Fibroblast of lung (primary cell): ENCODE data around the gene WDFY3. TPM values are rescaled to one million over a fixed set of nuclear protein-coding genes. Genes with fewer than 3 reads are reported as not detected.
A peak's percentile ranks its signal among the peaks of the same experiment; 100 is the strongest.

Experiments used
- DNase-seq, 2 donors: peaks; one replicate each; pipeline versions ENCODE4 v3.0.0 to v3.0.0-alpha.2; 2010; ENCODE audit warnings: low read depth in 2 of 2
- H2AFZ ChIP-seq: 2 replicates; pipeline ENCODE4 v1.5.1; 2012; ENCODE audit warnings: low read length, control low read depth, inconsistent platforms
- H3K27ac ChIP-seq: 2 replicates; pipeline ENCODE4 v1.5.1; 2011; ENCODE audit warnings: low read length, control low read depth; ENCODE audit not compliant: insufficient read depth
- H3K27me3 ChIP-seq: 2 replicates; pipeline ENCODE4 v1.5.1; 2011; ENCODE audit warnings: mild to moderate bottlenecking, low read length; ENCODE audit not compliant: control insufficient read depth, insufficient read depth
- H3K36me3 ChIP-seq: 2 replicates; pipeline ENCODE4 v1.5.1; 2011; ENCODE audit warnings: low read length; ENCODE audit not compliant: control insufficient read depth, insufficient read depth
- H3K4me1 ChIP-seq: 2 replicates; pipeline ENCODE4 v1.5.1; 2011; ENCODE audit warnings: low read length; ENCODE audit not compliant: control insufficient read depth, insufficient read depth; ENCODE audit errors: extremely low read depth
- H3K4me2 ChIP-seq: 2 replicates; pipeline ENCODE4 v1.5.1; 2011; ENCODE audit warnings: low read length, control low read depth; ENCODE audit not compliant: insufficient read depth; ENCODE audit errors: extremely low read depth
- H3K4me3 ChIP-seq, 4 experiments: fragments of 200-600 bp in 1 of 4; sonication (generic) in 1 of 4; replicated peaks in 1 of 4; 2 replicates each; pipeline ENCODE4 v1.5.1; 2011 to 2016; ENCODE audit warnings: low read length in 4 of 4, low read depth in 3 of 4, mild to moderate bottlenecking in 3 of 4, control low read depth in 2 of 4, inconsistent platforms in 1 of 4, mixed read lengths in 1 of 4; ENCODE audit not compliant: insufficient read depth in 1 of 4; ENCODE audit errors: control extremely low read depth in 1 of 4
- H3K79me2 ChIP-seq: 2 replicates; pipeline ENCODE4 v1.5.1; 2012; ENCODE audit warnings: mild to moderate bottlenecking, low read length, inconsistent platforms; ENCODE audit not compliant: control insufficient read depth, insufficient read depth
- H3K9ac ChIP-seq: 2 replicates; pipeline ENCODE4 v1.5.1; 2011; ENCODE audit warnings: mild to moderate bottlenecking, low read length, control low read depth; ENCODE audit not compliant: insufficient read depth
- H3K9me3 ChIP-seq: 2 replicates; pipeline ENCODE4 v1.5.1; 2012; ENCODE audit warnings: low read depth, low read length; ENCODE audit not compliant: control insufficient read depth, insufficient read depth
- H4K20me1 ChIP-seq: 2 replicates; pipeline ENCODE4 v1.5.1; 2011; ENCODE audit warnings: low read length; ENCODE audit not compliant: control insufficient read depth, insufficient read depth; ENCODE audit errors: extremely low read depth
- EZH2 ChIP-seq: IDR thresholded peaks from 2 replicates; pipeline ENCODE4 v1.5.1; 2012; ENCODE audit warnings: low read length, control low read depth, mild to moderate bottlenecking; ENCODE audit errors: missing control alignments
- polyA plus RNA-seq, 2 donors: library from polyadenylated mRNA; depleted of rRNA in 1 of 2; stranded (reverse) in 1 of 2; unstranded in 1 of 2; fragments of >200 nt; gene quantifications; 2 replicates each; pipeline ENCODE4 v1.2.1, GENCODE V29; 2011 to 2012; ENCODE audit warnings: missing spikeins in 1 of 2
- total RNA-seq: library from RNA; depleted of rRNA; stranded (reverse); fragments of >200 nt; gene quantifications from 2 replicates; pipeline ENCODE4 v1.2.1, GENCODE V29; 2014
- TF ChIP-seq, protein P1 (sequence below), 2 donors: IDR thresholded peaks in 1 of 2; conservative IDR thresholded peaks in 1 of 2; 1 replicate in 1 of 2; 2 replicates in 1 of 2; pipeline ENCODE4 v1.5.1; 2011 to 2012; ENCODE audit warnings: low read length in 2 of 2, control low read depth in 1 of 2, inconsistent platforms in 1 of 2, low read depth in 1 of 2, mild to moderate bottlenecking in 1 of 2

WDFY3 gene
- total and polyA plus RNA-seq, 2 donors (not counting 1 experiment from before 2014, with no cell fraction given) = 26.8 to 88.8 TPM

DNA sequence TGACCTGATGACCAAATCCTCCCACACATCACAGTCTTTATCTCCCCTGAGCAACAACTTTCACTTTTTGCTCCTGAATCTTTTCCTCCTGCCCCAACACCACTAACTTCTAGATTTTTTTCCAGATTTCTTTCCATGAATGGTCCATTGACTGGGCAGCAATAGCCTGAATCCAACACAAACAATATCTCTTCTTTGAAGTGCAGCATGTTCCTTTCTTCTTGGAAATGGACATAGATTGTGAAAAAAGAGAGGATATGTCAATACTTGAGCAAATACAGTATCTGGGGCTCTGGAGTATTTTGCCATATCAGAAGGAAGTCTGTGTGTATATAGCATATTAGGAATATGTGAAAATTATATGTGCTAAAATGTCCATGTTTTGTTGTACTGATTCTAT lies 328.4 kb downstream of the WDFY3 start:
- Histone ChIP-seq H3K9me3 (no peaks in the 10 kb centered on the region), H3K27ac (no peak overlapping the region), H3K36me3 (no peaks in the 10 kb centered on the region), H3K4me3 (no peak overlapping the region), H3K4me1 (no peaks in the 10 kb centered on the region), H3K79me2 (no peaks in the 10 kb centered on the region), H3K27me3 (no peaks in the 10 kb centered on the region), H2AFZ (no peak overlapping the region), H3K4me2 (no peak overlapping the region), H3K9ac (no peak overlapping the region), H4K20me1 (no peaks in the 10 kb centered on the region)
- no peak for TF ChIP-seq EZH2
- TF ChIP-seq, protein P1, sequence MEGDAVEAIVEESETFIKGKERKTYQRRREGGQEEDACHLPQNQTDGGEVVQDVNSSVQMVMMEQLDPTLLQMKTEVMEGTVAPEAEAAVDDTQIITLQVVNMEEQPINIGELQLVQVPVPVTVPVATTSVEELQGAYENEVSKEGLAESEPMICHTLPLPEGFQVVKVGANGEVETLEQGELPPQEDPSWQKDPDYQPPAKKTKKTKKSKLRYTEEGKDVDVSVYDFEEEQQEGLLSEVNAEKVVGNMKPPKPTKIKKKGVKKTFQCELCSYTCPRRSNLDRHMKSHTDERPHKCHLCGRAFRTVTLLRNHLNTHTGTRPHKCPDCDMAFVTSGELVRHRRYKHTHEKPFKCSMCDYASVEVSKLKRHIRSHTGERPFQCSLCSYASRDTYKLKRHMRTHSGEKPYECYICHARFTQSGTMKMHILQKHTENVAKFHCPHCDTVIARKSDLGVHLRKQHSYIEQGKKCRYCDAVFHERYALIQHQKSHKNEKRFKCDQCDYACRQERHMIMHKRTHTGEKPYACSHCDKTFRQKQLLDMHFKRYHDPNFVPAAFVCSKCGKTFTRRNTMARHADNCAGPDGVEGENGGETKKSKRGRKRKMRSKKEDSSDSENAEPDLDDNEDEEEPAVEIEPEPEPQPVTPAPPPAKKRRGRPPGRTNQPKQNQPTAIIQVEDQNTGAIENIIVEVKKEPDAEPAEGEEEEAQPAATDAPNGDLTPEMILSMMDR (conservative IDR thresholded peaks at IDR 0.05 in 1 of 2, IDR thresholded peaks at IDR 0.05 in 1 of 2; ENCODE audit: low read depth in 1 of 2, low read length in 2 of 2) = no peak
- DNase-seq = no peak

GRCh38 chr4:84634961-84635360 lies 331.5 kb downstream of the WDFY3 start:
- Histone ChIP-seq H3K9ac (no peak overlapping the region), H3K4me2 (no peak overlapping the region), H3K79me2 (no peaks in the 10 kb centered on the region), H2AFZ (no peak overlapping the region), H4K20me1 (no peaks in the 10 kb centered on the region), H3K4me1 (no peaks in the 10 kb centered on the region), H3K36me3 (no peaks in the 10 kb centered on the region), H3K4me3 (no peak overlapping the region), H3K9me3 (no peaks in the 10 kb centered on the region), H3K27me3 (no peaks in the 10 kb centered on the region), H3K27ac (no peak overlapping the region)
- no peak for DNase-seq
- TF ChIP-seq EZH2 = no peak
- TF ChIP-seq, protein P1 (conservative IDR thresholded peaks at IDR 0.05 in 1 of 2, IDR thresholded peaks at IDR 0.05 in 1 of 2; ENCODE audit: low read depth in 1 of 2, low read length in 2 of 2) = no peak

DNA sequence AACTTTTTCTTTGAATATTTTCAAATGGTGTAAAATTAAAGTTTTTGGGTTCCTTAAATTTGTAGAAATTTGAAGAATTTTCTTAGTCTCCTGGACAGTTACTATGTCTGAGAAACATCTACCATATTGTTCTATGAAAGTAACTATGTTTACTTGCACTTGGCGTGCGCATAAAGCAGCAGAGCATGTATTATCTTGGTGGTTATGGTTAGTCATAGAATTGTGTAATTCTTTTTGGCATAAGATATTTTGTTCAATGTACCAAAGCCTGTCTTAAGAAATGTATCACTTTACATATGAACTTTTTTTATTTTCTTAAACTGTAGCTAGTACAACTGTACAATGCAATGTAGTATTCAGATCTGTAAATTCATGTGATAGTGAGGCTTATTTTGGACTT lies 334.4 kb downstream of the WDFY3 start:
- H3K27ac ChIP-seq = no peak overlapping the region

More for the DNA sequence above, 334.4 kb downstream of the WDFY3 start:
- DNase-seq = peak; percentile 88 to 94
- Histone ChIP-seq H2AFZ (no peak overlapping the region), H3K27me3 (no peaks in the 10 kb centered on the region), H3K4me2 (no peak overlapping the region), H3K9ac (no peak overlapping the region), H3K4me3 (no peak overlapping the region), H3K9me3 (no peaks in the 10 kb centered on the region), H4K20me1 (no peaks in the 10 kb centered on the region), H3K4me1 (no peaks in the 10 kb centered on the region), H3K36me3 (no peaks in the 10 kb centered on the region), H3K79me2 (no peaks in the 10 kb centered on the region)
- no peak for TF ChIP-seq EZH2
- TF ChIP-seq, protein P1 (conservative IDR thresholded peaks at IDR 0.05 in 1 of 2, IDR thresholded peaks at IDR 0.05 in 1 of 2; ENCODE audit: low read depth in 1 of 2, low read length in 2 of 2) = no peak
